ENCODE results near the gene SPP1.

DNA sequence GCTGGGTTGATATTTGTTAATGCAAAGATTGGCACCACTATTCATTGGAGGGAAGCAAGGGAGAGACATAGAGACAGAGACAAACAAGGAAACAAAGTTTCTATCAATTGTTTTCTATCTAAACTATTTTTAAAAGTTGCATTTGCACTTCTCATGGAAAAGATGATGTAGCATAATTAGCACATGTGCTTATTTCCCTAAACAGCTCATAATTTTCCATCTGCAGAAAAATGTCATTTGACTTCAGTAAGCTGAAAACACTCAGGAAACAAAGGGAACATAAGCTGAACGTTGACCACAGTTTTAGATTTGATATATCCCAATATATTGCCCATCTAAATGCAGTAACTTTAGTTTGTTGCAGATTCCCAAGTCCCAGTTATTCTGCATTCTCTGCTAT lies 18.5 kb upstream of the SPP1 start:
- TF ChIP-seq, protein P1, sequence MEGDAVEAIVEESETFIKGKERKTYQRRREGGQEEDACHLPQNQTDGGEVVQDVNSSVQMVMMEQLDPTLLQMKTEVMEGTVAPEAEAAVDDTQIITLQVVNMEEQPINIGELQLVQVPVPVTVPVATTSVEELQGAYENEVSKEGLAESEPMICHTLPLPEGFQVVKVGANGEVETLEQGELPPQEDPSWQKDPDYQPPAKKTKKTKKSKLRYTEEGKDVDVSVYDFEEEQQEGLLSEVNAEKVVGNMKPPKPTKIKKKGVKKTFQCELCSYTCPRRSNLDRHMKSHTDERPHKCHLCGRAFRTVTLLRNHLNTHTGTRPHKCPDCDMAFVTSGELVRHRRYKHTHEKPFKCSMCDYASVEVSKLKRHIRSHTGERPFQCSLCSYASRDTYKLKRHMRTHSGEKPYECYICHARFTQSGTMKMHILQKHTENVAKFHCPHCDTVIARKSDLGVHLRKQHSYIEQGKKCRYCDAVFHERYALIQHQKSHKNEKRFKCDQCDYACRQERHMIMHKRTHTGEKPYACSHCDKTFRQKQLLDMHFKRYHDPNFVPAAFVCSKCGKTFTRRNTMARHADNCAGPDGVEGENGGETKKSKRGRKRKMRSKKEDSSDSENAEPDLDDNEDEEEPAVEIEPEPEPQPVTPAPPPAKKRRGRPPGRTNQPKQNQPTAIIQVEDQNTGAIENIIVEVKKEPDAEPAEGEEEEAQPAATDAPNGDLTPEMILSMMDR (IDR thresholded peaks at IDR 0.05), result no peak
- TF ChIP-seq EP300 (IDR thresholded peaks at IDR 0.05), result no peak
